ENCODE data around the gene ARAP3. TPM values are rescaled to one million over a fixed set of nuclear protein-coding genes. Genes with fewer than 3 reads are reported as not detected.

Gene ARAP3
- total RNA-seq, 1 donor: 2.2 TPM

DNA sequence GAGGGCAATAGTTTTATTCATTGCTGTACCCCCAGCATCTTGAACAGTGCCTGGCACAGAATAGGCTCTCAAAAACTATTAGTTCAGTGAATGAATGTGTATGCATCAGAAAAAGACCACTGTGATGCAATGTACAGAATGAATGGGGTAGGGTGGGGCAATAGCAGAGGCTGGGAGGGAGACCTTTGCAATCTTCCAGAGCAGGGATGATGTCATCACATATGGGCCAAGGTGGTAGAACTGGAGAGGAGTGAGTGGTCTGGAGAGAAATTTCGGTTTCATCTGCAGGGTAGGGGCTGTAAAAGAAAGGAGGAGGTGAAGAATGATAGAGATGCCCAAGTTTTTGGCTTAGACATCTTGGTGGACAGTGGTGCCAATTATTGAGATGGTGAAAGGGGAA lies 23.4 kb upstream of the ARAP3 start:
- TF ChIP-seq, protein P1, sequence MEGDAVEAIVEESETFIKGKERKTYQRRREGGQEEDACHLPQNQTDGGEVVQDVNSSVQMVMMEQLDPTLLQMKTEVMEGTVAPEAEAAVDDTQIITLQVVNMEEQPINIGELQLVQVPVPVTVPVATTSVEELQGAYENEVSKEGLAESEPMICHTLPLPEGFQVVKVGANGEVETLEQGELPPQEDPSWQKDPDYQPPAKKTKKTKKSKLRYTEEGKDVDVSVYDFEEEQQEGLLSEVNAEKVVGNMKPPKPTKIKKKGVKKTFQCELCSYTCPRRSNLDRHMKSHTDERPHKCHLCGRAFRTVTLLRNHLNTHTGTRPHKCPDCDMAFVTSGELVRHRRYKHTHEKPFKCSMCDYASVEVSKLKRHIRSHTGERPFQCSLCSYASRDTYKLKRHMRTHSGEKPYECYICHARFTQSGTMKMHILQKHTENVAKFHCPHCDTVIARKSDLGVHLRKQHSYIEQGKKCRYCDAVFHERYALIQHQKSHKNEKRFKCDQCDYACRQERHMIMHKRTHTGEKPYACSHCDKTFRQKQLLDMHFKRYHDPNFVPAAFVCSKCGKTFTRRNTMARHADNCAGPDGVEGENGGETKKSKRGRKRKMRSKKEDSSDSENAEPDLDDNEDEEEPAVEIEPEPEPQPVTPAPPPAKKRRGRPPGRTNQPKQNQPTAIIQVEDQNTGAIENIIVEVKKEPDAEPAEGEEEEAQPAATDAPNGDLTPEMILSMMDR (IDR thresholded peaks at IDR 0.05; ENCODE audit: extremely low read depth, low read depth, low read length): no peak
- H3K9me3 ChIP-seq (ENCODE audit: low read depth, low read length): no peaks in the 10 kb centered on the region
- H3K79me2 ChIP-seq (ENCODE audit: insufficient read depth, low read length): no peaks in the 10 kb centered on the region
- H3K27ac ChIP-seq (ENCODE audit: low read depth, low read length): no peak overlapping the region
- no peaks in the 10 kb centered on the region for H3K36me3 ChIP-seq (ENCODE audit: insufficient read depth, low read length)
- no peak overlapping the region for H2AFZ ChIP-seq (ENCODE audit: low read length)
- H3K4me3 ChIP-seq (ENCODE audit: insufficient read depth, low read length): no peak overlapping the region
- peaks cover 58% of the 10 kb centered on the region for H3K27me3 ChIP-seq (ENCODE audit: insufficient read depth, low read length)
- no peak for DNase-seq (ENCODE audit: insufficient read length, low spot score, missing footprints)
- peaks cover 16% of the 10 kb centered on the region for H3K4me1 ChIP-seq (ENCODE audit: insufficient read depth, low read length)
- H3K4me2 ChIP-seq (ENCODE audit: insufficient read depth, low read length): no peak overlapping the region
- no peaks in the 10 kb centered on the region for H4K20me1 ChIP-seq (ENCODE audit: insufficient read depth, low read length)

DNA sequence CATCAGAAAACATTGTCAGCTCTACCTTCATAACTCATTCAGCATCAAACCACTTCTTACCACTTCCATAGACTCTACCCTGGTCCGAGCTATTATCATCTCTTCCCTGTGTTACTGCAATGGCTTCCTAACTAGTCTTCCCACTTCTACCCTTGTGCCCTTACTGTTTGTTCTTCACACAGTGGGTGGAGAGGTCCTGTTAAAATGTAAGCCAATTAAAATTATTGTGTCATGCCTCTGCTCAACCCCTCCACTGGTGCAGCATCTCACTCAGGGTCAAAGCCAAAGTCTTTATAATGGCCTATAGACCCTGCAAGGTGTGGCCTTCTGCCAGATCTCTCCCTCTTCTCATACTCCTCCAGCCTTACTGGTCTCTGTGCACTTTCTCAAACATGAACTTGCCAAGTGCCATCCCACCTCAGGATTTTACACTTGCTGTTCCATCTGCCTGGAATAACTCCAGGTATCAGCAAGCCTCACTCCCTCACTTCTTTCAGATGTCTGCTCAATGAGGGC lies 22.8 kb upstream of the ARAP3 start:
- TF ChIP-seq, protein P1 (IDR thresholded peaks at IDR 0.05; ENCODE audit: extremely low read depth, low read depth, low read length): no peak

DNA sequence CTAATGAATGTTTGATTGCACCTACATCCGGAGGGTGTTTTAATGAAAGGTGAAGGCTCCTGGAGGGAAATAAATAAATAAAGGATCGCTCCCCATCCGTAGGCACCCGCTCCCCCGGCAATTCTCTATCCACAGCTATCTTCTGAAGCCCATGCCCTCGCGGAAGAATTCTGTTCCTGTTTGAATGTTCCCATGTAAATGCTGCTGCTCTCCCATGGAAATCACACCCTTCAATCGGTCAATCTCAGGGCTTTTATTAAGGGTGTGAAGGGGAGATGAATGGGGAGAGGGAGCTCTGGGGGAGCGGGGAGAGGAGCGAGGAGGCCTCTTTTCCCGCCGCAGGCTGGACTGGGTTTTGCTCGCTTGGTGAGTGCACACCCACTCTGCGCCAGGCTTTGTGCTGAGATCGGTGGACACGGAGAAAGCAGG lies 21.1 kb upstream of the ARAP3 start:
- Histone ChIP-seq H3K27me3 (ENCODE audit: insufficient read depth, low read length) (peaks cover 58% of the 10 kb centered on the region), H2AFZ (ENCODE audit: low read length) (no peak overlapping the region), H3K4me1 (ENCODE audit: insufficient read depth, low read length) (peaks cover 16% of the 10 kb centered on the region), H3K4me2 (ENCODE audit: insufficient read depth, low read length) (peak overlapping the region; percentile 91), H3K4me3 (ENCODE audit: insufficient read depth, low read length) (peak overlapping the region; percentile 73), H3K79me2 (ENCODE audit: insufficient read depth, low read length) (no peaks in the 10 kb centered on the region), H3K27ac (ENCODE audit: low read depth, low read length) (no peak overlapping the region), H4K20me1 (ENCODE audit: insufficient read depth, low read length) (no peaks in the 10 kb centered on the region), H3K9me3 (ENCODE audit: low read depth, low read length) (no peaks in the 10 kb centered on the region), H3K36me3 (ENCODE audit: insufficient read depth, low read length) (no peaks in the 10 kb centered on the region)
- TF ChIP-seq, protein P1 (IDR thresholded peaks at IDR 0.05; ENCODE audit: extremely low read depth, low read depth, low read length): no peak
- DNase-seq (ENCODE audit: insufficient read length, low spot score, missing footprints): no peak

More for the DNA sequence above, 22.8 kb upstream of the ARAP3 start:
- H3K9me3 ChIP-seq (ENCODE audit: low read depth, low read length): no peaks in the 10 kb centered on the region
- H3K79me2 ChIP-seq (ENCODE audit: insufficient read depth, low read length): no peaks in the 10 kb centered on the region
- no peak overlapping the region for H3K4me2 ChIP-seq (ENCODE audit: insufficient read depth, low read length)
- no peaks in the 10 kb centered on the region for H3K36me3 ChIP-seq (ENCODE audit: insufficient read depth, low read length)
- peaks cover 63% of the 10 kb centered on the region for H3K27me3 ChIP-seq (ENCODE audit: insufficient read depth, low read length)
- DNase-seq (ENCODE audit: insufficient read length, low spot score, missing footprints): no peak
- H3K4me3 ChIP-seq (ENCODE audit: insufficient read depth, low read length): no peak overlapping the region
- no peak overlapping the region for H2AFZ ChIP-seq (ENCODE audit: low read length)
- peaks cover 16% of the 10 kb centered on the region for H3K4me1 ChIP-seq (ENCODE audit: insufficient read depth, low read length)
- H4K20me1 ChIP-seq (ENCODE audit: insufficient read depth, low read length): no peaks in the 10 kb centered on the region
- H3K27ac ChIP-seq (ENCODE audit: low read depth, low read length): no peak overlapping the region

DNA sequence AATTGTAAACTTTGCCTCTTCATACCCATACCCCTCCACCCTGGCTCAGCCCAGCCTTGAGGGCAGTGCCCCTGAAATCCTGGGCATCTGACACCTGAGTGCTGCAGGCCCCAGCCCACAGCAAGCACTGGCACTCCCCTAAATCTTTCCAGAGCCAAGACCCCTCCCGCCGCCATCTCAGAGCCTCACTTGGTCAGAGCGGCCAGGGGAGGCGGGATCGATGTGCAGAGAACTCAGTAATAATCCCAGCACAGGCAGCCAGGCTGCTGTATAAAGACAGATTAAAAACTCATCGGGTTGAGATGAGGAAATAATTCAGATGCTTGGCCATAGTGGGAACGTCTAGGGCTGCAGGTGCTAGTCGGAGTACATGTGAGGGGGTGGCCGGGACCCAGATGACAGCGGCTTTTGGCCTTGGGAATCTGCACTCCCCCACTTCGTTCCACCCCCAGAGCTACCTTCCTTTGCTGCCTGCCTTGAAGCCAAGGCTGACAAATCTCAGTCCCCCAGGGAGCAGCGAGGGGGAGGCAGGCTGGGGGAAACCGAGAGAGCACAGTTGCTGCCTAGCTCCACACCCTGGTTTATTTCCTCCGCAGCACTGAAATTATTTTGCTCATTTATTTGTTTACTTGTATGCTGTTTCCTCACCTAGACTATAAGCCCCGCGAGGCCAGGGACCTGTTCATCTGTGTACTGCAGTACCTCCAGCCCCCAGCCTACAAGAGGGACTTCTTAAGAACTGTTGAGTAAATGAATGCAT lies 19.5 kb upstream of the ARAP3 start:
- H3K4me1 ChIP-seq (ENCODE audit: insufficient read depth, low read length): peaks cover 16% of the 10 kb centered on the region
- H3K4me2 ChIP-seq (ENCODE audit: insufficient read depth, low read length): peak overlapping the region; percentile 91
- H3K9me3 ChIP-seq (ENCODE audit: low read depth, low read length): no peaks in the 10 kb centered on the region
- peaks cover 66% of the 10 kb centered on the region for H3K27me3 ChIP-seq (ENCODE audit: insufficient read depth, low read length)
- H3K27ac ChIP-seq (ENCODE audit: low read depth, low read length): no peak overlapping the region
- no peaks in the 10 kb centered on the region for H4K20me1 ChIP-seq (ENCODE audit: insufficient read depth, low read length)
- H2AFZ ChIP-seq (ENCODE audit: low read length): no peak overlapping the region
- H3K79me2 ChIP-seq (ENCODE audit: insufficient read depth, low read length): no peaks in the 10 kb centered on the region
- no peak overlapping the region for H3K4me3 ChIP-seq (ENCODE audit: insufficient read depth, low read length)
- TF ChIP-seq, protein P1 (IDR thresholded peaks at IDR 0.05; ENCODE audit: extremely low read depth, low read depth, low read length): no peak
- DNase-seq (ENCODE audit: insufficient read length, low spot score, missing footprints): no peak
- H3K36me3 ChIP-seq (ENCODE audit: insufficient read depth, low read length): no peaks in the 10 kb centered on the region
